ENCODE results near the gene DHRSX. TPM values are rescaled to one million over a fixed set of nuclear protein-coding genes. Genes with fewer than 3 reads are reported as not detected.

Gene DHRSX
- total and polyA plus RNA-seq, 2 of the 8 experiments (the other 6 are each of a cell fraction or from before 2014, with no cell fraction given), result 35.1 to 43.4 TPM

- no peak overlapping the region for H3K14ac ChIP-seq (ENCODE audit: insufficient read length)
- no peak overlapping the region for H2AK5ac ChIP-seq (ENCODE audit: low read depth, low read length)
- TF ChIP-seq SP4 (IDR thresholded peaks at IDR 0.05; ENCODE audit: low read length) (no peak), FOSL1 (IDR thresholded peaks at IDR 0.05; ENCODE audit: insufficient read depth, low read depth, low read length) (no peak), BCL11A (IDR thresholded peaks at IDR 0.05; ENCODE audit: low read depth in 2 of 2, low read length in 2 of 2) (no peak), TCF12 (IDR thresholded peaks at IDR 0.05; ENCODE audit: low read depth, low read length) (no peak)
- H3K27me3 ChIP-seq (replicated peaks in 1 of 4; ENCODE audit: control insufficient read depth in 3 of 4, extremely low read depth in 1 of 4, insufficient read depth in 3 of 4, low read length in 3 of 4), result no peaks in the 10 kb centered on the region
- H3K4me1 ChIP-seq (replicated peaks in 1 of 4; ENCODE audit: control insufficient read depth in 3 of 4, insufficient read depth in 4 of 4, low read length in 3 of 4), result no peaks in the 10 kb centered on the region
- 78% methylated on average over 4 of the region's 4 CpGs; no CpG with 5 or more reads in 1 of the 2 experiments for WGBS, 2 experiments (ENCODE audit: extremely low coverage in 1 of 2, insufficient coverage in 1 of 2, insufficient read length in 1 of 2, insufficient replicate concordance in 2 of 2, low coverage in 1 of 2, low lambda C conversion rate in 2 of 2, missing lambda C conversion rate in 1 of 2)
- H3K36me3 ChIP-seq (ENCODE audit: control insufficient read depth in 2 of 4, insufficient read depth in 4 of 4, low read length in 3 of 4), result peaks cover 2 to 18% (median 7%) of the 10 kb centered on the region in 4 experiments; a peak in 7 of 8 replicates
- no peak overlapping the region for H3K27ac ChIP-seq (ENCODE audit: low read depth, low read length)
- H2BK5ac ChIP-seq (ENCODE audit: low read depth, low read length), result no peak overlapping the region
- H3K23ac ChIP-seq (ENCODE audit: insufficient read length), result no peak overlapping the region
- ChIA-PET POLR2A (ENCODE audit: partially characterized antibody) (no interaction called here), CTCF (ENCODE audit: partially characterized antibody) (no interaction called here)
- no peaks in the 10 kb centered on the region for H4K20me1 ChIP-seq (replicated peaks in 1 of 2; ENCODE audit: control insufficient read depth in 1 of 2, insufficient read depth in 2 of 2, low read length in 2 of 2)
- H3K4me3 ChIP-seq (ENCODE audit: extremely low read depth in 1 of 4, insufficient read depth in 2 of 4, low read depth in 3 of 4, low read length in 4 of 4), result no peak overlapping the region
- no peak overlapping the region for H3K18ac ChIP-seq (ENCODE audit: extremely low read depth, low read length)
- no peak overlapping the region for H4K91ac ChIP-seq (replicated peaks; ENCODE audit: insufficient read length, low read length)
- no peak overlapping the region for H3K9ac ChIP-seq (replicated peaks in 1 of 4; ENCODE audit: extremely low read depth in 1 of 4, low read depth in 3 of 4, low read length in 3 of 4)
- DNase-seq (ENCODE audit: low read depth in 1 of 2, low spot score in 2 of 2) (no peak), FAIRE-seq (no peak)
- peaks cover 2% of the 10 kb centered on the region; the same call in 1 of the 2 replicates for H3K23me2 ChIP-seq (ENCODE audit: low read depth, low read length)
- H2BK15ac ChIP-seq (ENCODE audit: low read length), result no peak overlapping the region
- H3K4me2 ChIP-seq (ENCODE audit: insufficient read depth in 1 of 2, low read depth in 2 of 2, low read length in 2 of 2), result no peak overlapping the region
- H4K5ac ChIP-seq (ENCODE audit: insufficient read length, low read depth, low read length), result no peak overlapping the region
- no peak overlapping the region for H2BK12ac ChIP-seq (ENCODE audit: low read depth, low read length)
- H3K56ac ChIP-seq (replicated peaks; ENCODE audit: insufficient read length, low read depth, low read length), result no peak overlapping the region
- H2BK20ac ChIP-seq (ENCODE audit: low read length), result no peak overlapping the region
- no peak overlapping the region for H4K8ac ChIP-seq (ENCODE audit: extremely low read depth, insufficient read depth, low read length)
- H3K79me2 ChIP-seq (ENCODE audit: control insufficient read depth in 1 of 2, insufficient read depth in 2 of 2, low read length in 2 of 2), result peaks cover 0 to 9% of the 10 kb centered on the region in 2 experiments; a peak in 1 of 4 replicates
- H3K9me3 ChIP-seq (ENCODE audit: insufficient read depth in 2 of 2, low read depth in 1 of 2, low read length in 1 of 2), result no peaks in the 10 kb centered on the region
- H3K79me1 ChIP-seq (ENCODE audit: low read depth, low read length), result no peaks in the 10 kb centered on the region
- no peak overlapping the region for H3K4ac ChIP-seq (replicated peaks; ENCODE audit: insufficient read length, low read depth, low read length)
- H2AFZ ChIP-seq (ENCODE audit: low read length), result no peak overlapping the region
- no peak overlapping the region for H2BK120ac ChIP-seq (replicated peaks; ENCODE audit: low read depth, low read length)
These were observed 76.9 kb downstream of the DHRSX start for GRCh38 chrX:2423899-2424298.
